ENCODE measurements around the gene MXRA7.

DNA sequence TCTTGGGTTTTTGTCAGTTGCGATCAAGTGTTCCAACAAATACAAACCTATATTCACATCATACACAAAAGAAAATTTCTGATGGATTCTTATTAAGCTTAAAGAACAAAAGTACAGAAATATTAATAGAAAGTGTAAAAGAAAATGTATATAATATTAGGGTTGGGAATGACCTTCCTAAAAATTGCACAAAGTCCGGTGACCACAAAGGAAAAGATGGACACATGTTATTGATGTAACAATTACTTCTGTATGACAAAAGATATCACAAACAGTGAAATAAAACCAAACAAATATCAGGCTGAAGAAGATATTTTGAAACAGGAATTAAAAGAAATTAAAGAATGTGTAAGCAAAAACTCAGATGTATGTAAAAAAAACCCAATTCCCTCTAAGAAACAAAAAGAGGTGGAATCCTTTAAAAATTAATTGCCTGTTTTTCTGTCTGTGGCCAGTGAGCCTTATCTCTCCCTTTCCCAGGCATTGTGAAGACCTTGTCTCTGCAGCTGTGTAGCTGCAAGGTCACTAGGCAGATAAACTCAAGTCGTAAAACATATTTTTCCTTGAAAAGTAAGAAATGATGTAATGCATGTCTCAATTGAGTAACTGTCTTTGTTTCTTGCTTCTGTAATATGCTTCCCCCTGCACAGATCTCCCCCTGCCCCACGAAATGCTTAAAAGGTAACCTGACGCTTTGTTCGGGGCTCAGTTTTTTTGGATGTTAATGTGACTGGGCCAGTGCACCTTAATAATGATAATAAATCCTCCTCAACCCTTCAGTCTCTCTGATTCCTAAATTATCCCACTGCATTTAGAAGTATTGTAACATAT, 70.0 kb downstream of the MXRA7 start:
- TF ChIP-seq, protein P1, sequence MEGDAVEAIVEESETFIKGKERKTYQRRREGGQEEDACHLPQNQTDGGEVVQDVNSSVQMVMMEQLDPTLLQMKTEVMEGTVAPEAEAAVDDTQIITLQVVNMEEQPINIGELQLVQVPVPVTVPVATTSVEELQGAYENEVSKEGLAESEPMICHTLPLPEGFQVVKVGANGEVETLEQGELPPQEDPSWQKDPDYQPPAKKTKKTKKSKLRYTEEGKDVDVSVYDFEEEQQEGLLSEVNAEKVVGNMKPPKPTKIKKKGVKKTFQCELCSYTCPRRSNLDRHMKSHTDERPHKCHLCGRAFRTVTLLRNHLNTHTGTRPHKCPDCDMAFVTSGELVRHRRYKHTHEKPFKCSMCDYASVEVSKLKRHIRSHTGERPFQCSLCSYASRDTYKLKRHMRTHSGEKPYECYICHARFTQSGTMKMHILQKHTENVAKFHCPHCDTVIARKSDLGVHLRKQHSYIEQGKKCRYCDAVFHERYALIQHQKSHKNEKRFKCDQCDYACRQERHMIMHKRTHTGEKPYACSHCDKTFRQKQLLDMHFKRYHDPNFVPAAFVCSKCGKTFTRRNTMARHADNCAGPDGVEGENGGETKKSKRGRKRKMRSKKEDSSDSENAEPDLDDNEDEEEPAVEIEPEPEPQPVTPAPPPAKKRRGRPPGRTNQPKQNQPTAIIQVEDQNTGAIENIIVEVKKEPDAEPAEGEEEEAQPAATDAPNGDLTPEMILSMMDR (IDR thresholded peaks at IDR 0.05) = no peak
- TF ChIP-seq EP300 (IDR thresholded peaks at IDR 0.05) (no peak), POLR2AphosphoS5 (IDR thresholded peaks at IDR 0.05) (no peak), POLR2A (IDR thresholded peaks at IDR 0.05) (no peak)

Measured in stomach (tissue), 4 donors.